Kidney epithelial cell (primary cell): ENCODE data around the gene PLSCR2. TPM values are rescaled to one million over a fixed set of nuclear protein-coding genes. Genes with fewer than 3 reads are reported as not detected.
"Not testable (repeated sequence)": the region's sequence is repeated elsewhere in the genome, so short reads cannot be mapped to it uniquely, and the experiment has no call there.

ENCODE experiments used
- DNase-seq: peaks from one replicate; pipeline ENCODE4 v3.0.0-alpha.2; 2010; ENCODE audit warnings: low read depth
- H3K27me3 ChIP-seq: 2 replicates; pipeline ENCODE4 v1.6.0; 2011; ENCODE audit warnings: low read length; ENCODE audit not compliant: control insufficient read depth, insufficient read depth
- H3K36me3 ChIP-seq: 2 replicates; pipeline ENCODE4 v1.5.1; 2011; ENCODE audit warnings: low read length; ENCODE audit not compliant: control insufficient read depth, insufficient read depth
- H3K4me3 ChIP-seq: 2 replicates; pipeline ENCODE4 v1.5.1; 2011; ENCODE audit warnings: low read depth, mild to moderate bottlenecking, control low read depth, low read length
- total RNA-seq: library from RNA; depleted of rRNA; stranded (reverse); fragments of >200 nt; gene quantifications from 2 replicates; pipeline ENCODE4 v1.2.3, GENCODE V29; 2015
- TF ChIP-seq, protein P1 (sequence below): IDR thresholded peaks from 2 replicates; pipeline ENCODE4 v1.5.1; 2011; ENCODE audit warnings: mild to moderate bottlenecking, moderate library complexity, low read length, control low read depth, inconsistent platforms; ENCODE audit not compliant: insufficient read depth, poor library complexity, severe bottlenecking

PLSCR2 gene
- total RNA-seq, 1 donor from 2014 or later, result not detected

DNA sequence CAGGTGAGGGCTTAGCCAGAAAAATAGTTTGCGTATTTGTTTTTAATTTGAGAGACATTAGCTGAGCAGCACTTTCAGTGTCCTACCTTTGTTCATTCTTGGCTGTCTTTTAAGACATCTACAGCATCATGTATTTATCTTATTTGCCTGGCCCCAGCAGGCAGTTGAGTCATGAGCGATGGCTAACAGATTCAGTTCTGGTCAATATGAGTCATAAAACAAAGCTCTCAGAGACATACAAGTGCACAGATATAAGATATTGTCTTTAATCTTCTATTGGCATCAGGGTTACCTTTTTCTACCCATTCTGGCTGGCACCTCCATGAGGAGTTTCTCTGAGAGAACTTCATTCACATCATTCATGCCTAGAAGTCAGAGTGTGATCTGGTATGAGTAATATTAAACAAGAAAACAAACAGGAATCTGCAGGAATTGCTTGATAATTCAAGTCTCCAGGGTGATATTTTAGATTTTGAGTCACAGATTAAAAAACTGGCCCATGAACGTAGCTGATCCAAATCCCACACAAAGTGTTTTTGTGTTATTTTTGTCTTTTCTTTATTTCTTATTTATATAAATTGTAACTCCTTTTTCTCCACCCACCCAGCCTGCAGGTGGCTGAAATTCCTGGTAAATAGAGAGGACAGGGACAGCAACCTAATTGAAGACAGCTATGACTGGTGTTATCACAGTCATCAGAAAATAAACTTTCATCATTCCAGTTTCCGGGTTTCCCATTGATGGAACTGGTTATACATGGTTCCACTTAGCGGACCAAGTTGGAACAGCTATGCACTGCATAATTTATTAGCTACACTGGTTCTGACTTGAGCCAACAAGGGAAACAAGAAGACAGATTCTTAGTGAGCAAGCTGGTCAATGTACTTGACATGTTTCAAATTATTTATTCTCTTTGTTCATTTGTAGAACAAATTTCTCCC is 47.3 kb downstream of the PLSCR2 start:
- H3K4me3 ChIP-seq, result no peak overlapping the region
- TF ChIP-seq, protein P1, sequence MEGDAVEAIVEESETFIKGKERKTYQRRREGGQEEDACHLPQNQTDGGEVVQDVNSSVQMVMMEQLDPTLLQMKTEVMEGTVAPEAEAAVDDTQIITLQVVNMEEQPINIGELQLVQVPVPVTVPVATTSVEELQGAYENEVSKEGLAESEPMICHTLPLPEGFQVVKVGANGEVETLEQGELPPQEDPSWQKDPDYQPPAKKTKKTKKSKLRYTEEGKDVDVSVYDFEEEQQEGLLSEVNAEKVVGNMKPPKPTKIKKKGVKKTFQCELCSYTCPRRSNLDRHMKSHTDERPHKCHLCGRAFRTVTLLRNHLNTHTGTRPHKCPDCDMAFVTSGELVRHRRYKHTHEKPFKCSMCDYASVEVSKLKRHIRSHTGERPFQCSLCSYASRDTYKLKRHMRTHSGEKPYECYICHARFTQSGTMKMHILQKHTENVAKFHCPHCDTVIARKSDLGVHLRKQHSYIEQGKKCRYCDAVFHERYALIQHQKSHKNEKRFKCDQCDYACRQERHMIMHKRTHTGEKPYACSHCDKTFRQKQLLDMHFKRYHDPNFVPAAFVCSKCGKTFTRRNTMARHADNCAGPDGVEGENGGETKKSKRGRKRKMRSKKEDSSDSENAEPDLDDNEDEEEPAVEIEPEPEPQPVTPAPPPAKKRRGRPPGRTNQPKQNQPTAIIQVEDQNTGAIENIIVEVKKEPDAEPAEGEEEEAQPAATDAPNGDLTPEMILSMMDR, result no peak
- H3K27me3 ChIP-seq, result no peaks in the 10 kb centered on the region
- H3K36me3 ChIP-seq, result no peaks in the 10 kb centered on the region
- DNase-seq, result no peak

DNA sequence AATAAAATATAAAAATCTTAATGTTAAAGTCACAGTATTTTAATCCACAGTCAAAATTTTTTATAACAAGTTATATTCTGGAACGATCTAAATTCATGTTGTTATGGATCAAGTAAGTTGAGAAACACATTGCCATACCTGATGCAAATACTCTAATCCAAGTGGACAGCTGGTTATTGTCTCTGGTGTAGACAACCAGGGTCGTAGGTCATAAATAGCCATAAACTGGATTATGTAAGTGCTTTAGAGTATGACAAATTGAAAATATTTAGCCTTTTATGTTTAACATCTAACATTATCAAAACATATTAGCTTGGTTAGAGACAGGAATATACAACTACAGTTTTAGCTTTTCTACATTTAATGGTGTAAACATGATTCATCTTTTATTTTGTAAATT is 53.0 kb downstream of the PLSCR2 start:
- TF ChIP-seq, protein P1, result no peak
- Histone ChIP-seq H3K36me3 (no peaks in the 10 kb centered on the region), H3K4me3 (no peak overlapping the region), H3K27me3 (no peaks in the 10 kb centered on the region)
- DNase-seq, result no peak

DNA sequence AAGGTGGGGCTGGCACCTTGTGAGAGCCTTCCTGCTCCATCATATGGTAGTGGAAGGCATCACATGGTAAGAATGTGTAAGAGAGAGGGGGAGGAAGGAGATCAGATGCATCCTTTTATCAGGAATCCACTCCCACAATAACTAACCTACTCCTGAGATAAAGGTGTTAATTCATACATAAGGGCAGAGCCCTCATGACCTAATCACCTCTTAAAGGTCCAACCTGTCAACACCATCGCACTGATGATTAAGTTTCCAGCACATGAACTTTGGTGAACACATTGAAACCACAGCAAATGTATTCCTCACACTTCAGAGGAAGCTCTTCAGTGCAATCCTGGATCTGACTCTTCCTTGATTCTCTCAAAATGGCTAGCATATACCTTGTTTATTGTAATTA is 55.4 kb downstream of the PLSCR2 start:
- no peak for DNase-seq
- TF ChIP-seq, protein P1, result no peak
- no peaks in the 10 kb centered on the region for H3K27me3 ChIP-seq
- no peak overlapping the region for H3K4me3 ChIP-seq
- H3K36me3 ChIP-seq, result no peaks in the 10 kb centered on the region

DNA sequence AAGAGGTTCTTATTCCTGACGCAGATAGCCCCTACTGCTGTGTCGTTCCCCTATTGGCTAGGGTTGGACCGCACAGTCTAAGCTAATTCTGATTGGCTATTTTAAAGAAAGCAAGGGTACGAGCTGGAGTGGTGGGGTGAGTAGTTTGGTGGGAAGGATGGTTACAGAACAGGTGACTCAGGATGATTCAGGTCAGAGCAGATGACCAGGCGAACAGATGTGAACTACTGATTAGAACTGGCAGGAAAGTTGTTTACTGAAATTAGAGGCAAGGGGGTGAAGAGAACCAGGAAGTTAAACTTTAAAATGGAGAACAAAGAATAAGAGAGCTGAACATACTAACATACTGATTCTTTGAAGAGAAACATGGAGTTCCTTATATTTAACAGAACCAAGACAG is 56.6 kb downstream of the PLSCR2 start:
- not testable (repeated sequence) for H3K36me3 ChIP-seq

DNA sequence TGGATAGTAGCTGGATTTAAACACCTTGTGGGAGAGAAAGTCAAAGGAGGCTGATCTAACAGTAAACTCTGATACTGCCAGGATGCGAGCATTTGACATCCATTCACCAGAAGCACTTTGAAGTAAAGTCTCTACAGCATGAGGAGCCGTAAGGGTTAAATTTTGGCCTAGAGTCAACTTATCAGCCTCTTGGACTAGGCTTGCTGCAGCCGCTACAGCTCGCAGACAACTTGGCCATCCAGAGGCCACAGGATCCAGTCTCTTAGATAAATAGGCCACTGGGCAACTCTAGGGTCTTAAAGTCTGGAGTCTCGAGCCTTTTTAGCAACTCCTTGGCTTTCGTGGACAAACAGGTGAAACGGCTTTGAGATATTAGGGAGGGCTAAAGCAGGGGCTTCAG is 61.4 kb downstream of the PLSCR2 start:
- no peak for DNase-seq
- TF ChIP-seq, protein P1, result no peak
- H3K27me3 ChIP-seq, result no peaks in the 10 kb centered on the region
- no peak overlapping the region for H3K4me3 ChIP-seq
- no peaks in the 10 kb centered on the region for H3K36me3 ChIP-seq

More for the DNA sequence above, 56.6 kb downstream of the PLSCR2 start:
- not testable (repeated sequence) for H3K27me3 ChIP-seq, DNase-seq, H3K4me3 ChIP-seq

DNA sequence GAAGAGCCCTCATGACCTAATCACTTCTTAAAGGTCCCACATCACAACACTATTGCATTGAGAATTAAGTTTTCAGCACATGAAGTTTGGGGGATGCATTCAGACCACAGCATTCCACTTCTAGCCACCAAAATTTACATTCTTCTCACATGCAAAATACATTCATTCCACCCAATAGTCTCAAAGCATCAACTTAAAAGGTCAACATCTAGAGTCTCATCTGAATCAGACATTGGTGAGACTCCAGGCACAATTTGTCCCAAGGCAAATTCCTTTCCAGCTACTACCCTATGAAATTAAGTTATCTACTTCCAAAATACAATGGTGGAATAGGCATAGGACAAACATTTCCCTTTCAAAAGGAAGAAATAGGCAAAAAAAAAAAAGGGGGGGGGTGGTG is 64.9 kb downstream of the PLSCR2 start:
- no peaks in the 10 kb centered on the region for H3K36me3 ChIP-seq
- TF ChIP-seq, protein P1, result no peak
- no peaks in the 10 kb centered on the region for H3K27me3 ChIP-seq
- no peak for DNase-seq
- no peak overlapping the region for H3K4me3 ChIP-seq
